Body of pancreas (tissue), 4 donors: Measurements from ENCODE around the gene LRRC73. TPM values are rescaled to one million over a fixed set of nuclear protein-coding genes. Genes with fewer than 3 reads are reported as not detected.

Experiments used
- ATAC-seq: fragments of 150-250 bp; one replicate; pipeline ENCODE4 v1.9.1; 2016
- DNase-seq, 4 donors: peaks; one replicate each; pipeline ENCODE4 v3.0.0-alpha.2; 2019
- H3K27ac ChIP-seq, 4 donors: fragments of 200-600 bp; sonication (generic); 1 replicate in 3 of 4; 2 replicates in 1 of 4; pipeline versions ENCODE4 v1.5.1 to v1.6.1; 2016 to 2019; ENCODE audit warnings: mild to moderate bottlenecking in 1 of 4, mixed read lengths in 1 of 4, moderate library complexity in 1 of 4
- H3K27me3 ChIP-seq, 2 donors: fragments of 200-600 bp; sonication (generic); one replicate each; pipeline ENCODE4 v1.6.0; 2016; ENCODE audit warnings: mild to moderate bottlenecking in 1 of 2
- H3K36me3 ChIP-seq, 2 donors: fragments of 200-600 bp; sonication (generic); replicated peaks in 1 of 2; 2 replicates each; pipeline ENCODE4 v1.5.1; 2016; ENCODE audit warnings: low read depth in 2 of 2; ENCODE audit not compliant: insufficient read depth in 1 of 2
- H3K4me1 ChIP-seq: fragments of 200-600 bp; sonication (generic); one replicate; pipeline ENCODE4 v1.6.0; 2016
- H3K4me3 ChIP-seq, 2 donors: fragments of 200-600 bp; sonication (generic); 1 replicate in 1 of 2; 2 replicates in 1 of 2; pipeline ENCODE4 v1.5.1; 2016 to 2019
- H3K9me3 ChIP-seq, 3 donors: fragments of 200-600 bp; sonication (generic); 1 replicate in 2 of 3; 2 replicates in 1 of 3; pipeline ENCODE4 v1.5.1; 2016
- CTCF ChIP-seq, 7 experiments: fragments of 450-650 bp in 4 of 7; fragments of 200-600 bp in 3 of 7; sonication (generic) in 3 of 7; IDR thresholded peaks; one replicate each; pipeline ENCODE4 v1.5.1; 2016 to 2019; ENCODE audit warnings: antibody characterized with exemption in 7 of 7
- POLR2A ChIP-seq, 3 donors: fragments of 450-650 bp; IDR thresholded peaks; one replicate each; pipeline ENCODE4 v1.6.1; 2016; ENCODE audit warnings: antibody characterized with exemption in 3 of 3, mild to moderate bottlenecking in 2 of 3
- WGBS, 2 donors: methylation state at CpG; one replicate each; pipeline ENCODE4 v1.1.5; 2017; 5-methylcytosine and 5-hydroxymethylcytosine counted together
- intact Hi-C: fragments of 100-400 bp; cut with DNase I; formaldehyde crosslinking; loops from one replicate; pipeline ENCODE4 v1.15.1; 2023
- total RNA-seq, 2 donors: library from RNA; depleted of rRNA; stranded (reverse); fragments of >200 nt; gene quantifications; one replicate each; pipeline ENCODE4 v1.1.0, GENCODE V29; 2016

Gene LRRC73
- total RNA-seq, 2 donors from 2014 or later, result not detected

- Histone ChIP-seq H3K36me3 (peaks cover 0 to 21% of the 10 kb centered on the region in 2 donors), H3K4me3 (no peak overlapping the region), H3K27me3 (no peaks in the 10 kb centered on the region), H3K27ac (no peak overlapping the region), H3K4me1 (peaks cover 23% of the 10 kb centered on the region), H3K9me3 (no peaks in the 10 kb centered on the region)
- TF ChIP-seq POLR2A (IDR thresholded peaks at IDR 0.05) (no peak), CTCF (IDR thresholded peaks at IDR 0.05) (peak; percentile 93 to 97 (median 94))
- DNase-seq, result peak; percentile 80 to 86 (median 82)
- ATAC-seq, result peak; percentile 66
- intact Hi-C loops, result loop anchor here (5.0 to 10.0 kb wide), 2 partner anchors 55 to 252 kb away; no protein-coding TSS in a partner anchor
- WGBS, 2 donors, result 22% methylated on average over 14 of the region's 14 CpGs
Observed at GRCh38 chr6:43506667-43507471, 3.3 kb downstream of the LRRC73 start.

- peaks cover 0 to 18% of the 10 kb centered on the region in 2 donors for H3K36me3 ChIP-seq
- WGBS, 2 donors, result 79 to 81% methylated on average over 2 to 3 of the region's 3 CpGs
Observed at GRCh38 chr6:43506171-43506570, 4.0 kb downstream of the LRRC73 start.

GRCh38 chr6:43505718-43506117 lies 4.4 kb downstream of the LRRC73 start:
- H3K4me3 ChIP-seq, result no peak overlapping the region
- WGBS, 2 donors, result 53 to 78% methylated on average over 3 to 6 of the region's 6 CpGs
- H3K4me1 ChIP-seq, result peaks cover 21% of the 10 kb centered on the region
- no peaks in the 10 kb centered on the region for H3K9me3 ChIP-seq
- no peaks in the 10 kb centered on the region for H3K27me3 ChIP-seq
- TF ChIP-seq CTCF (IDR thresholded peaks at IDR 0.05), result no peak
- no peak for TF ChIP-seq POLR2A (IDR thresholded peaks at IDR 0.05)
- no peak for DNase-seq
- H3K27ac ChIP-seq, result no peak overlapping the region
- intact Hi-C loops, result loop anchor here (5.0 to 10.0 kb wide), 2 partner anchors 53 to 251 kb away; no protein-coding TSS in a partner anchor
- H3K36me3 ChIP-seq, result peaks cover 2 to 22% of the 10 kb centered on the region in 2 donors
- no peak for ATAC-seq

More at GRCh38 chr6:43506171-43506570, 4.0 kb downstream of the LRRC73 start:
- Histone ChIP-seq H3K27ac (no peak overlapping the region), H3K4me1 (peaks cover 23% of the 10 kb centered on the region), H3K27me3 (no peaks in the 10 kb centered on the region), H3K4me3 (no peak overlapping the region), H3K9me3 (no peaks in the 10 kb centered on the region)
- no peak for DNase-seq
- intact Hi-C loops, result loop anchor here (5.0 to 10.0 kb wide), 2 partner anchors 54 to 251 kb away; no protein-coding TSS in a partner anchor
- ATAC-seq, result no peak
- TF ChIP-seq POLR2A (IDR thresholded peaks at IDR 0.05), result no peak
- TF ChIP-seq CTCF (IDR thresholded peaks at IDR 0.05), result no peak

GRCh38 chr6:43504756-43505593 lies 5.2 kb downstream of the LRRC73 start:
- H3K27me3 ChIP-seq, result no peaks in the 10 kb centered on the region
- intact Hi-C loops, result loop anchor here (5.0 to 10.0 kb wide), 2 partner anchors 53 to 250 kb away; no protein-coding TSS in a partner anchor
- no peak for DNase-seq
- H3K9me3 ChIP-seq, result no peaks in the 10 kb centered on the region
- H3K27ac ChIP-seq, result no peak overlapping the region
- TF ChIP-seq CTCF (IDR thresholded peaks at IDR 0.05) (no peak), POLR2A (IDR thresholded peaks at IDR 0.05) (no peak)
- 86 to 94% methylated on average over 1 to 19 of the region's 26 CpGs for WGBS, 2 donors
- no peak for ATAC-seq
- peaks cover 15% of the 10 kb centered on the region for H3K4me1 ChIP-seq
- peaks cover 9 to 29% of the 10 kb centered on the region in 2 donors for H3K36me3 ChIP-seq
- no peak overlapping the region for H3K4me3 ChIP-seq
